Erythroblast (primary cell): ENCODE results near the gene FBLN5.
"Not testable (repeated sequence)": the region's sequence is repeated elsewhere in the genome, so short reads cannot be mapped to it uniquely, and the experiment has no call there.

Experiments used
- DNase-seq, 2 experiments: peaks; one replicate each; lab custom pipeline; 2025; lab: John Stamatoyannopoulos, UW
- GATA1 ChIP-seq: IDR thresholded peaks from 2 replicates; pipeline ENCODE4 v1.6.1; 2011; ENCODE audit warnings: low read depth, mild to moderate bottlenecking, control low read depth, low read length, moderate library complexity
- POLR2A ChIP-seq: IDR thresholded peaks from 2 replicates; pipeline ENCODE4 v1.6.1; 2011; ENCODE audit warnings: mild to moderate bottlenecking, low read length

FBLN5 gene

DNA sequence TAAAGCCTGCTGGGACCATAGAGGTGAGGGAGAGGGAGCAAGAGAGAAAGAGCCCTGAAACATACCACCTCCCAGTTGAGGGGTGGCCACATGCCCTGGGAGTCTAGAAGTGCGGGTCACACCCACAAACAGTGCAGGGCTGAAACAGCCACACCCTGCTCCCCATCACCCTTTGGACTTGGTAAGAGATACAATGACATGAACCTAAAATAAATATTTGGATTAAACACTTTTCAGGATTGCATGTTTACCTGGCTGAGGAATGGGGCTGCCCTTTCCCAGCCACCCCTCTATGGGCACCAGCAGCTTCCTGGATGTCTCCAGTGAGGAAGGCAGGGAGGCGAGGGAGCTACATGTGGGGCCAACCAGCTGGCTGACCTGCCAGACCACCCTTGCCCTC is 41.1 kb downstream of the FBLN5 start:
- DNase-seq, result no peak
- TF ChIP-seq POLR2A, result no peak
- no peak for TF ChIP-seq GATA1

DNA sequence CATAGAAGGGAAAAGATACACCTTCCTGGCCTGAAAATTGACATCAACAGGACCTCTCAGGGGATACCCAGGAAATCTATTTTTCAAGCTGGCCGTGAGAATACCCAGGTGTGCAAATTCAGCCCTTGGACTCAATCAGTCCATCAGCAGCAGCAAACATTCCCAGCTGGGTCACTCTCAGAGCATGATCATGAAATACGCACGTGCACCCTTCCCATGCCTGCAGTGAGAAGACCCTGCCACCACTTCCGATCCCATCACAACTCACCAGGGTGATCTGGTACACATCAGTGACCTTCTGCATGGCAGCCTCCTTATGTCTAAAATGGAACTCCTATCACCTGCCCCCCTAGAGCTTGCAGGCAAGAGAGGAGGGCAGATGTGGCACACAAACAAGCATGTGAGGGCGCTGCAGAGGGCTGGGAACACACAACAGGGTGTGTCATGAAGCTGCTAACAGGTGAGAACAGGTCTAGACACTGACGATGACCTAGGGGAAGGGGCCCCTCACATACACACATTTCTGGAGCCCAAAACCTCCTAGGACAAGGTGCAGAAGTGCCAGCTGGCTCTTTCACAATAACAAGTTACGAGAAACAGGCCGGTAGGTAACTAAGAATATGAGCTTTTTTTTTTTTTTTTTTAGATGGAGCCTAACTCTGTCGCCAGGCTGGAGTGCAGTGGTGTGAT is 42.4 kb downstream of the FBLN5 start:
- no peak for DNase-seq
- TF ChIP-seq POLR2A (no peak), GATA1 (no peak)

DNA sequence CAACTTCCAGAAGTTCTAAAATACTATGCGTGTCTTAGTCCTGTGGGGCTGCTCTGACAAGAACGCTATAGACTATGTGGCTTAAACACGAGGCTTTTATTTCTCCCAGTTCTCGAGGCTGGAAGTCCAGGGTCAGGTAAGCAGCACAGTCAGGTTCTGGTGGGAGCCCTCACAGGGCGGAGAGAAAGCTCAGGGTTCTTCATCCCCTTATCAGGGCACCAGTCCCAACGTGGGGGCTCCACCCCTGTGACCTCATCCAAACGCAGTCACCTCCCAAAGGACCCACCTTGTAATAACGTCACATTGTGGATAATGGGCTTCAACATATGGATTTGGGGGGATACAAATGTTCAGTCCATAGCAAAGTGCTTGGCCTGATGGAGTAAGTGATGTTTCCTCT is 43.0 kb downstream of the FBLN5 start:
- peak in 1 of 2 experiments; percentile 36 for DNase-seq
- TF ChIP-seq POLR2A, result no peak
- no peak for TF ChIP-seq GATA1

DNA sequence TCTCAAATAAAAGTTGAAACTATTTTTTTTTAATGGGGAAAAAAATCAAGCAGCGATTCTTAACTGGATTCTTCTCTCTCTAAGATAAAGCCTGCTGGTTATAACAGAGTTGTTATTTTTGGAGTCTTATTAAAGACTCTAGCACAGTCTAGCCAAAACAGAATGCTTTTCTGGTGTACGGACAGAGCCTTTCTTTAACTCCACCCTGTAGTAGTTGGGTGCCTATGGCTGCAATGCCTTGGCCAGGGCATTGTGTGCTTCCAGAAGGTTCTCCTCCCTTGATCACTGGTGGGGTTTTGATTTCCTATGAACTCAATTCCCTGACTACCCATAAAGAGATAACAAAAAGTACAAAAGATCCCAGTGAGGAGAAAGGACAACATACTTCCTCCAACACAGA is 44.4 kb downstream of the FBLN5 start:
- TF ChIP-seq GATA1 (no peak), POLR2A (no peak)
- no peak for DNase-seq

DNA sequence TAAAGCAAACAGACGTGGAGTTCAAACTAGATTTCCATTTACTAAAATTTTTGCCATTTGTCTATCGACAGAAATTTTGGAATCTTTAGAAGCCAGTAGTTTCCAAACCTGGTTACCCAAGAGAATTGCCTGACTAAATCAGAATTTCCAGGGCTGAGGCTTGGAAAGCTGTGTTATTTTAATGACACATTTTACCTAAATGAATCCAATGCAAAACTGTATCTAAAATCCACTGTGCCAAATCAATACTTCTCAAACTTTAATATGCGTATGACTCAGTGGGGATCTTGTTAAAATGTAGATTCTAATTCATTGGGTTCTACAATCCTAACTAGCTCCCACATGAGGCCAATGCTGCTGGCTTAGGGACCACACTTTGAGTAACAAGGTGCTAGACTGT is 45.2 kb downstream of the FBLN5 start:
- TF ChIP-seq POLR2A (no peak), GATA1 (no peak)
- DNase-seq, result no peak

DNA sequence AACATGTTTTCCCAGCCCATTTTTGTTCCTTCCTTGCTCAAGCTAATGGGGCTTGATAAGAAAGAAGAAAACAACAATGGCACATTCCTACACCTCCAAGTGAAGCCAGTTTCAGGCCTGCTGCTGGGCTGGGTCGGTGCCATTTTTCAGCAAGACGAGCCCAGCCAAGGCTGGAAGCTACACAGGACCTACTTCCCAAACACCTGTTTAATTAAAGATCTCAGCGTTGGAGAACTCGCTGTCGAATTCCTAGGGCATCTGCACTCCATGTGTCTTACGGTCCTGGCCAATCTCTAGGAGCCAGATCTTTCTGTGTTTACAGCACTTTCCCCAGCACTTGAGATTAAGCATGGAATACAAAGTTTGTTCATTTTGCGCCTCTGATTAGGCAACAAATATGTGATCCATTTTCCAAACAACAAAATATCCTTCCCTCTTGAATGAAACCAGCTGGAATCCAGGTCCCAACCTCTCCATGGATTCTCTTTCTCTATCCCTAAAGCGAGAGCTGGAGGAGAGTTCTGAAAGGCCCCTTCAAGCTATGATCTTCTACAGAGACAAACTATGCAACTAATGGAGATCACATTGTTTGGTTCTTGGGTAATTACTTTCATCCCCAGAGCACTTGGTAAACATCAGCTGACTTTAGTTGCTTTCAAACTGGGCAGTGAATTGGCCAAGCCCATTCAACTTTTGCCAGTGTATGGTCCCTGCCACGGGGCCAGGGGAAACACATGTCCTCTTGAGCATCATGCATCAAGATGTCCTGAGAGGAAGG is 45.9 kb downstream of the FBLN5 start:
- TF ChIP-seq GATA1 (no peak), POLR2A (no peak)
- no peak for DNase-seq

DNA sequence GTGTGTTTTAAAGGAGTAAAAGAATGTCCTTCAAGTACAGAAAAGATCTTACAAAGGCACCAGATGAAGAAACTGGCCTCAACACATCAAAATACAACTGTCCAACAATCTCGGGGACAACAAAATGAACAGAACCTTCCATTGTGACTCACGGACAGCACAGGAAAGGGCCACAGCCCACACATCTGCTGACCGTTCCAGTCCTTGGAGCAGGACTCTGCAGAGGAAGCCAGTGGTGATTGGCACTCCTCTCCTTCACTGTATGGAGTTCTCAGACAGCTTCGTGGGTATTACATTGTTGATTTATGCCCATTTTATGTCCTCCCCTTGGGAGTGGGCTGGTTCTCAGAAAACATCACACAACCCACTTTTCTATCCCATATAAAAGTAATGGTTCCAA is 47.7 kb downstream of the FBLN5 start:
- DNase-seq, result no peak
- TF ChIP-seq GATA1, result no peak
- no peak for TF ChIP-seq POLR2A

DNA sequence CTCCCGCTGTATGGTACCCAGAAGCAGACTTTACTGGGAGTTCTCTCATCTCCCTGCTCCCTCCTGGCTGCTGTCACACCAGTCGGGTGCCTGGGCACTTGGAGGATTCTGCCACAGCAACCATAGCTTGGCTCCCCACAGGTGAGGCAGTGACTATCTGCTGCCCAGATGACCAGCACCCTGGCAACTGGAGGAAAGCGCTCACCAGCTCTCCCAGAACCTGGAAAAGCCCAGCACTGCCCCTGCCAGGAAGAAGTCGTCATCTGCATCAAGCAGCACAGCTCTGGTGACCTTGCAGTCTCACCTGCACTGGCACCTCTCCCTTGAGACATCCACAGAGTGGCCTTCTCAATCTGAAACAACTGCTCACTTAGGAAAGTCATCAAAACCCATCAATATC is 48.3 kb downstream of the FBLN5 start:
- DNase-seq, result no peak
- no peak for TF ChIP-seq GATA1
- no peak for TF ChIP-seq POLR2A

DNA sequence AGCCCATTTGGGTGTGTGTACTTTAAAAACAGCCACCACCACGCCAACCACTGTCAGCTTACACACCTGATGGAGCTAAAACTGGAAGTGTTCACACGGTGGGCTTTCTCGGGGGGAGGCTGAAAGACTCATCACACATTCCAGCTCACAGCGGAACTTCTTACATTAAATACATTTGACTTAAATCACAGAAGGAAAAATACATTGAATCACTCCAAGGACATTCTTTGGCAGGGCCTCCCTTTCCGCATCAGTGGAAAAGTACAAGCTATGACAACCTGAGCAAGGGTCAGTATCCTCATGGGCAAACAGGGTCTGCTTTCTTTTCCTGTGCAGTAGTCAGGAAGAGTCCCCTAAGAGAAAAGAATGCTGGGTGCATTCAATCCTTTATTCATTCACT is 49.1 kb downstream of the FBLN5 start:
- TF ChIP-seq POLR2A (no peak), GATA1 (no peak)
- no peak for DNase-seq

DNA sequence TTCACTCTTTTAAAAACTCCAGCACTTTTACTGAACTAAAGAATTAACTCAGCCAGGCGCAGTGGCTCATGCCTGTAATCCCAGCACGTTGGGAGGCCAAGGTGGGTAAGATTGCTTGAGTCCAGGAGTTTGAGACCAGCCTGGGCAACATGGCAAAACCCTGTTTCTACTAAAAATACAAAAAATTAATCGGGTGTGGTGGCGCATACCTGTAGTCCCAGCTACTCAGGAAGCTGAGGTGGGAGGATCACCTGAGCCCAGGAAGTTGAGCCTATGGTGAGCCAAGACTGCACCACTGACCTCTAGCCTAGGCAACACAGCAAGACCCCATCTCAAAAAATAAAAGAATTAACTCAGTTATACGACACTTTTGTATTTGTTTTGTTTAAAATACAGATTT is 49.8 kb downstream of the FBLN5 start:
- DNase-seq, result not testable (repeated sequence)

DNA sequence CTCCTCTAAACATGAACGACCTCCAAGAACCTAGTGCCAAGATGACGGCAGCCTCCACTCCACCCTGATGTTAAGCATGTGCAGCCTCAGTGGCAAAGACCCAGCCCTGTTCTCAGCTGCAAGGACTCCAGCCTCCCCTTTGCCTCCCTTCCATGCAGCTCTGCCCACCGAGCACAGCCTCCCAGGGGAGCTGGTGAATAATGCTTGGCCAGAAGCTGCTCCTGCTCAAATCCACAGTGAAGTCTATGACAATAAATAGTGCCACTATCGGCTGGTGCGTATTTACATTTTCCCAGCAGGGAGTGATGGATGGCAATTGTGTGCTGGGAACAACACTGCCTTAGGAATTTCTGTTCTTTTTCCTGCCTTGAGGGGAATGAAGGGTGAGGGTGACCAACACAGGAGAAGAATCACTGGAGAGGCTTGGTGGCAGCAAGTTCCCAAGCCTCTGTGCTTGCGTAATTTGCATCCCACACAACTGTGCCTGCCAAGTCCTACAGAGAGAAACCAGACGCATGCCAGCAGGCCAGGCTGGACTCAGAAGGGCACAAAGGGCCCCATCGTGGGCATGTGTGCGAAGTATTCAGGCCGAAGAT is 50.3 kb downstream of the FBLN5 start:
- TF ChIP-seq POLR2A (no peak), GATA1 (no peak)
- DNase-seq, result no peak

DNA sequence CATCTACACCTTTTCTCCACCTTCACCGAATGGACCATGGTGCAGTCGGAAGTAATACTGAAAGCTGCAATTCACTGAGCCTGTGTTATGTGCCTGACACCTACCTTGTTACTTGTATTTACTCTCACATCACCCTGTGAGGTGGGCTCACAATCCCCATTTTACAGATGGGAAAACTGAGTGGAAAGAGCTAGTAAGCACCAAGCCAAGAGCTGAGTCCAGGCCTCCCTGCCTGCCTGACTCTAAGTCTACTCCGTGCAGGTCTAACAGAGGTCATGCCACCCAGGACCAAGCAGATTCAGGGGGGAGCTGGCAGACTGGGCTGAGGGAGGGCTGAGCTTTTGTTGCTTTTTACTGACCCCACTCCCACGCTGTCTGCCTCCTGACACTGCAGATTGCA is 51.1 kb downstream of the FBLN5 start:
- DNase-seq, result no peak
- TF ChIP-seq POLR2A, result no peak
- TF ChIP-seq GATA1, result no peak

DNA sequence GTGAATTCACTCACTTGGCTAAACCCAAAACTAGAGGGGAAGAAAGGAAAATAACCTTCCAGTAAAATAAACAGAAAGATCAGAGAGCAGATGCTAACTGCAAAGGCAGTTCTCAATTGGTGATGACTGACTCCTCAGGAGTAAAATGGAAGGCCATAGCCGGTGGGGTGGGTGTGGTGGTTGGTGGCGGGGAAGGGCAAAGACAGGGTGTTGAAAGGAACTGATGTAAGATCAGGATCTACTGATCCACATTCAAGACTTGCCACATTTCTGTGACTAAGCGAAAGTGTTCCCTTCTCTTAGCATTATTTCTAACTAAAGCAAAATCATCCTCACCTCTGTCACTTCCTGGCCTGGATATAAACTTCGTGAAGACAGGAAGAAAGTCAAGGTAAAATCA is 53.8 kb downstream of the FBLN5 start:
- DNase-seq, result no peak
- no peak for TF ChIP-seq POLR2A
- TF ChIP-seq GATA1, result no peak

DNA sequence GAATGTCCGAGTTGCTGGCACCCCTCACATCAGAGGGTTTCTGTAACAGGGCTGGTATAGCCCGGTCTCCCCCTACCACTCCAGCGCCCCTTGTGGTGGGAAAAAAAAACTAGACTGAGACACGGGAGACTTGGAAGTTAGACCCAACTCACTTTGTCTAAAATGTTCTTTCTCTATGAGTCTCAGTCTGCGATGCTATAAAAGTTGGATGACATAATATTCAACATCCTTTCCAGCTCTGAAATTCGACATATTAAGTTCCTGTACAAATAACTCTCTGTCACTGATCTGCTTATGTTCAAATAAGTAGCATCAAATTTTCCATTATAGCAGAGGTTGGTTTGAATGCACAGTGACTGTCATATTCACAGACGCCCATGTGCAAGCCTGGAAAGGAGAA is 54.5 kb downstream of the FBLN5 start:
- TF ChIP-seq POLR2A, result no peak
- TF ChIP-seq GATA1, result no peak
- DNase-seq, result peak in 1 of 2 experiments; percentile 46

DNA sequence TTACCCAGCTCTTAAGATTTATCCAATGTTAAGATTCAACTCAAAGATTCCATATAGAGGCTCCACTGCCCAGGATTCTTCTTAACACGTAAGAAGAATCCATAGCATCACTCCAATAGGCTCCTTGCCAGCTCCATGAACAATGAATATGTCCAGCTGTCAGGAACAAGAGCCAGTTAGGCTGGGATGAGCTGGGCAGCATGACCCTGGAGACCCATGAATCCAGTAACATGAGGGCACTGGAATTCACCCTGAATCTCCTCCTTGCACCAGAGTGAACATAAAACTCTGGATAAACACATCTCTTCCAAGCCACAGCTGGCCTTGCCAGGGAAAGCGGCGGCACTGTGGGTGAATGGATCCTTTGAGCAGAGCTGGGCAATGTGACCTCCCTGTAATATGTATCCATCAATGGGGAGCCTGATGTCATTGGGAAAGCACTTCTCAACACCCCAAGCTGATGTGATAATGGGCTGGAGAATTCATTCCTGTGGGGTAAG is 55.7 kb downstream of the FBLN5 start:
- TF ChIP-seq GATA1 (no peak), POLR2A (no peak)
- no peak for DNase-seq
